Liver (tissue), 3 donors: ENCODE measurements around the gene RPL23.

Source experiments
- CTCF ChIP-seq: fragments of 150-350 bp; IDR thresholded peaks from 2 replicates; pipeline ENCODE4 v1.5.1; 2017; ENCODE audit warnings: improper control_type of control experiment, low read depth, low read length; ENCODE audit not compliant: missing input control
- EGR1 ChIP-seq, 2 donors: IDR thresholded peaks; 2 replicates each; pipeline ENCODE4 v1.6.1; 2016 to 2018; ENCODE audit warnings: antibody characterized with exemption in 2 of 2, low read depth in 2 of 2
- FOXA1 ChIP-seq: IDR thresholded peaks from 2 replicates; pipeline ENCODE4 v1.6.1; 2016; ENCODE audit warnings: antibody characterized with exemption
- GABPA ChIP-seq, 2 donors: IDR thresholded peaks in 1 of 2; conservative IDR thresholded peaks in 1 of 2; 2 replicates each; pipeline ENCODE4 v1.6.1; 2016; ENCODE audit warnings: antibody characterized with exemption in 2 of 2, mild to moderate bottlenecking in 1 of 2, moderate library complexity in 1 of 2
- HNF4G ChIP-seq: IDR thresholded peaks from 2 replicates; pipeline ENCODE4 v1.6.1; 2016; ENCODE audit warnings: antibody characterized with exemption
- JUND ChIP-seq, 2 donors: IDR thresholded peaks; 2 replicates each; pipeline ENCODE4 v1.6.1; 2016; ENCODE audit warnings: antibody characterized with exemption in 2 of 2
- RAD21 ChIP-seq, 2 donors: IDR thresholded peaks; 2 replicates each; pipeline ENCODE4 v1.6.1; 2016; ENCODE audit warnings: antibody characterized with exemption in 2 of 2, mild to moderate bottlenecking in 2 of 2
- RXRA ChIP-seq, 2 donors: IDR thresholded peaks; 2 replicates each; pipeline ENCODE4 v1.6.1; 2017 to 2018; ENCODE audit warnings: antibody characterized with exemption in 2 of 2, mild to moderate bottlenecking in 1 of 2
- SP1 ChIP-seq: IDR thresholded peaks from 2 replicates; pipeline ENCODE4 v1.6.1; 2018; ENCODE audit warnings: antibody characterized with exemption, mild to moderate bottlenecking
- TAF1 ChIP-seq: conservative IDR thresholded peaks from 2 replicates; pipeline ENCODE4 v1.6.1; 2016; ENCODE audit warnings: antibody characterized with exemption, mild to moderate bottlenecking
- YY1 ChIP-seq: IDR thresholded peaks from 2 replicates; pipeline ENCODE4 v1.6.1; 2016; ENCODE audit warnings: antibody characterized with exemption, mild to moderate bottlenecking
- ZBTB33 ChIP-seq: IDR thresholded peaks from 2 replicates; pipeline ENCODE4 v1.6.1; 2016; ENCODE audit warnings: antibody characterized with exemption
- TF ChIP-seq, protein P1 (sequence below): IDR thresholded peaks from 2 replicates; pipeline ENCODE4 v1.6.1; 2016; ENCODE audit warnings: antibody characterized with exemption, mild to moderate bottlenecking
- TF ChIP-seq, protein P2 (sequence below): IDR thresholded peaks from 2 replicates; pipeline ENCODE4 v1.6.1; 2016; ENCODE audit warnings: antibody characterized with exemption
- donor health status: healthy.
- donor health status: healthy.

DNA sequence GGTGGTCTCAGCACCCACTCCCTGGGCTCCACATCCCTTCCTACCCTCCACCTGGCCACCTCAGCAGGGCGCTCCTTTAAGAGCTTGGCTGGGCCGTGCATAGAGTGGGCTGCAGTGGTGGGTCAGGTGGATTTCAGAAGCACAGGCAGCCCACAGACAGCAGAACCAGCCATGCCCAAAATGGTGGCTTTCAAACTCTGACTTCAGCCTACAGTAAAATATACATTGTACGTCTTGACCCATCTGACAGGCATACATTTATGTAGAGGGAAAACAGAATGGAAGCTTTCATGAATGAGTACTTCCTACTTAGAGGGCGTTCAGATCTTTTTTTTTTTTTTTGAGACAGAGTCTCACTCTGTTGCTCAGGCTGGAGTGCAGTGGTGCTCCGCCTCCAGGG, 45.9 kb upstream of the RPL23 start:
- TF ChIP-seq CTCF = no peak
- TF ChIP-seq, protein P1, sequence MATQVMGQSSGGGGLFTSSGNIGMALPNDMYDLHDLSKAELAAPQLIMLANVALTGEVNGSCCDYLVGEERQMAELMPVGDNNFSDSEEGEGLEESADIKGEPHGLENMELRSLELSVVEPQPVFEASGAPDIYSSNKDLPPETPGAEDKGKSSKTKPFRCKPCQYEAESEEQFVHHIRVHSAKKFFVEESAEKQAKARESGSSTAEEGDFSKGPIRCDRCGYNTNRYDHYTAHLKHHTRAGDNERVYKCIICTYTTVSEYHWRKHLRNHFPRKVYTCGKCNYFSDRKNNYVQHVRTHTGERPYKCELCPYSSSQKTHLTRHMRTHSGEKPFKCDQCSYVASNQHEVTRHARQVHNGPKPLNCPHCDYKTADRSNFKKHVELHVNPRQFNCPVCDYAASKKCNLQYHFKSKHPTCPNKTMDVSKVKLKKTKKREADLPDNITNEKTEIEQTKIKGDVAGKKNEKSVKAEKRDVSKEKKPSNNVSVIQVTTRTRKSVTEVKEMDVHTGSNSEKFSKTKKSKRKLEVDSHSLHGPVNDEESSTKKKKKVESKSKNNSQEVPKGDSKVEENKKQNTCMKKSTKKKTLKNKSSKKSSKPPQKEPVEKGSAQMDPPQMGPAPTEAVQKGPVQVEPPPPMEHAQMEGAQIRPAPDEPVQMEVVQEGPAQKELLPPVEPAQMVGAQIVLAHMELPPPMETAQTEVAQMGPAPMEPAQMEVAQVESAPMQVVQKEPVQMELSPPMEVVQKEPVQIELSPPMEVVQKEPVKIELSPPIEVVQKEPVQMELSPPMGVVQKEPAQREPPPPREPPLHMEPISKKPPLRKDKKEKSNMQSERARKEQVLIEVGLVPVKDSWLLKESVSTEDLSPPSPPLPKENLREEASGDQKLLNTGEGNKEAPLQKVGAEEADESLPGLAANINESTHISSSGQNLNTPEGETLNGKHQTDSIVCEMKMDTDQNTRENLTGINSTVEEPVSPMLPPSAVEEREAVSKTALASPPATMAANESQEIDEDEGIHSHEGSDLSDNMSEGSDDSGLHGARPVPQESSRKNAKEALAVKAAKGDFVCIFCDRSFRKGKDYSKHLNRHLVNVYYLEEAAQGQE = no peak
- TF ChIP-seq JUND (IDR thresholded peaks at IDR 0.05) = no peak
- TF ChIP-seq GABPA (IDR thresholded peaks at IDR 0.05 in 1 of 2, conservative IDR thresholded peaks at IDR 0.05 in 1 of 2) = no peak
- TF ChIP-seq TAF1 = no peak
- TF ChIP-seq SP1 = no peak
- no peak for TF ChIP-seq FOXA1
- no peak for TF ChIP-seq ZBTB33
- no peak for TF ChIP-seq RAD21 (IDR thresholded peaks at IDR 0.05)
- TF ChIP-seq, protein P2, sequence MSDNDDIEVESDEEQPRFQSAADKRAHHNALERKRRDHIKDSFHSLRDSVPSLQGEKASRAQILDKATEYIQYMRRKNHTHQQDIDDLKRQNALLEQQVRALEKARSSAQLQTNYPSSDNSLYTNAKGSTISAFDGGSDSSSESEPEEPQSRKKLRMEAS = no peak
- TF ChIP-seq HNF4G = no peak
- no peak for TF ChIP-seq EGR1 (IDR thresholded peaks at IDR 0.05; ENCODE audit: low read depth in 2 of 2)
- TF ChIP-seq YY1 = no peak
- no peak for TF ChIP-seq RXRA (IDR thresholded peaks at IDR 0.05)
